ENCODE data around the gene VMP1. TPM values are rescaled to one million over a fixed set of nuclear protein-coding genes. Genes with fewer than 3 reads are reported as not detected.

The VMP1 gene
- total RNA-seq, 1 donor from 2014 or later: 314 TPM

- FAIRE-seq: no peak
- H3K36me3 ChIP-seq (ENCODE audit: insufficient read depth, low read length): peaks cover 18% of the 10 kb centered on the region
- peaks cover 38% of the 10 kb centered on the region for H3K79me2 ChIP-seq (ENCODE audit: insufficient read depth, low read length)
Observed at GRCh38 chr17:59733697-59734096, 26.2 kb downstream of the VMP1 start.

GRCh38 chr17:59734226-59734625 is 26.8 kb downstream of the VMP1 start:
- H3K27ac Mint-ChIP-seq (ENCODE audit: unreplicated experiment): no peak overlapping the region
- peaks cover 34% of the 10 kb centered on the region for H3K79me2 ChIP-seq (ENCODE audit: insufficient read depth, low read length)
- FAIRE-seq: no peak

More at GRCh38 chr17:59733697-59734096, 26.2 kb downstream of the VMP1 start:
- DNase-seq (ENCODE audit: low read depth): no peak
- Mint-ChIP-seq H3K4me3 (ENCODE audit: unreplicated experiment) (no peak overlapping the region), H3K27ac (ENCODE audit: unreplicated experiment) (no peak overlapping the region), H3K4me1 (ENCODE audit: low read depth, unreplicated experiment) (peaks cover 8% of the 10 kb centered on the region), H3K27me3 (ENCODE audit: low read depth, unreplicated experiment) (no peaks in the 10 kb centered on the region), H3K9me3 (ENCODE audit: unreplicated experiment) (no peaks in the 10 kb centered on the region), H3K36me3 (ENCODE audit: low read depth, unreplicated experiment) (peaks cover 6% of the 10 kb centered on the region)
- Histone ChIP-seq H3K9ac (ENCODE audit: low read length) (no peak overlapping the region), H3K4me2 (ENCODE audit: low read length) (no peak overlapping the region), H3K27ac (ENCODE audit: low read depth, low read length) (no peak overlapping the region), H4K20me1 (ENCODE audit: insufficient read depth, low read length) (no peaks in the 10 kb centered on the region), H3K27me3 (ENCODE audit: insufficient read depth, low read length) (no peaks in the 10 kb centered on the region), H3K4me1 (ENCODE audit: insufficient read depth, low read length) (peaks cover 6% of the 10 kb centered on the region), H3K9me3 (ENCODE audit: insufficient read depth, low read depth, low read length) (no peaks in the 10 kb centered on the region), H2AFZ (ENCODE audit: low read depth, low read length) (no peak overlapping the region), H3K4me3 (ENCODE audit: insufficient read depth, low read depth, low read length) (no peak overlapping the region)
- TF ChIP-seq EZH2 (IDR thresholded peaks at IDR 0.05; ENCODE audit: insufficient read depth, low read length) (no peak), CTCF (IDR thresholded peaks at IDR 0.05; ENCODE audit: insufficient read depth, low read depth, low read length) (no peak)

More at GRCh38 chr17:59734226-59734625, 26.8 kb downstream of the VMP1 start:
- no peak for TF ChIP-seq CTCF (IDR thresholded peaks at IDR 0.05; ENCODE audit: insufficient read depth, low read depth, low read length)
- H3K9me3 ChIP-seq (ENCODE audit: insufficient read depth, low read depth, low read length): no peaks in the 10 kb centered on the region
- H3K27me3 ChIP-seq (ENCODE audit: insufficient read depth, low read length): no peaks in the 10 kb centered on the region
- H3K4me3 ChIP-seq (ENCODE audit: insufficient read depth, low read depth, low read length): no peak overlapping the region
- Mint-ChIP-seq H3K4me1 (ENCODE audit: low read depth, unreplicated experiment) (peaks cover 8% of the 10 kb centered on the region), H3K27me3 (ENCODE audit: low read depth, unreplicated experiment) (no peaks in the 10 kb centered on the region), H3K4me3 (ENCODE audit: unreplicated experiment) (no peak overlapping the region), H3K9me3 (ENCODE audit: unreplicated experiment) (no peaks in the 10 kb centered on the region), H3K36me3 (ENCODE audit: low read depth, unreplicated experiment) (peaks cover 6% of the 10 kb centered on the region)
- peaks cover 6% of the 10 kb centered on the region for H3K4me1 ChIP-seq (ENCODE audit: insufficient read depth, low read length)
- no peak overlapping the region for H3K9ac ChIP-seq (ENCODE audit: low read length)
- no peak overlapping the region for H3K27ac ChIP-seq (ENCODE audit: low read depth, low read length)
- H4K20me1 ChIP-seq (ENCODE audit: insufficient read depth, low read length): no peaks in the 10 kb centered on the region
- no peak for DNase-seq (ENCODE audit: low read depth)
- peaks cover 18% of the 10 kb centered on the region for H3K36me3 ChIP-seq (ENCODE audit: insufficient read depth, low read length)
- H3K4me2 ChIP-seq (ENCODE audit: low read length): no peak overlapping the region
- no peak overlapping the region for H2AFZ ChIP-seq (ENCODE audit: low read depth, low read length)
